Measurements from ENCODE around the gene PTCD1. TPM values are rescaled to one million over a fixed set of nuclear protein-coding genes. Genes with fewer than 3 reads are reported as not detected.

The PTCD1 gene
- total and polyA plus RNA-seq, 9 of the 15 experiments (the other 6 are each of a cell fraction or from before 2014, with no cell fraction given): 0.46 to 17.1 (median 6.2) TPM

- TF ChIP-seq CLOCK (CRISPR knock-in tag; IDR thresholded peaks at IDR 0.05; ENCODE audit: borderline replicate concordance) (no peak), ZBTB12 (CRISPR knock-in tag; IDR thresholded peaks at IDR 0.05) (no peak), ZBED1 (IDR thresholded peaks at IDR 0.05) (no peak), ZNF121 (CRISPR knock-in tag; conservative IDR thresholded peaks at IDR 0.05) (no peak), XRCC4 (IDR thresholded peaks at IDR 0.05; ENCODE audit: extremely low read depth, insufficient read depth, insufficient read length) (no peak), HDGF (IDR thresholded peaks at IDR 0.05) (no peak), ID3 (CRISPR knock-in tag; IDR thresholded peaks at IDR 0.05) (no peak), ID3 (tag; IDR thresholded peaks at IDR 0.05) (no peak), FOXK1 (CRISPR knock-in tag; IDR thresholded peaks at IDR 0.05; ENCODE audit: borderline replicate concordance) (no peak), CBFA2T2 (conservative IDR thresholded peaks at IDR 0.05) (no peak), ZNF407 (IDR thresholded peaks at IDR 0.05; ENCODE audit: low read depth) (no peak), KLF10 (CRISPR knock-in tag; IDR thresholded peaks at IDR 0.05) (no peak), ZNF23 (CRISPR knock-in tag; IDR thresholded peaks at IDR 0.05) (no peak), MYNN (IDR thresholded peaks at IDR 0.05) (no peak; the same call in 1 of the 2 replicates), MYNN (CRISPR knock-in tag; IDR thresholded peaks at IDR 0.05) (no peak), TARDBP (IDR thresholded peaks at IDR 0.05) (no peak), RBM39 (optimal IDR thresholded peaks at IDR 0.05; ENCODE audit: low read depth, low read length) (no peak), GATAD2B (IDR thresholded peaks at IDR 0.05; ENCODE audit: borderline replicate concordance) (no peak)
Observed at GRCh38 chr7:99386584-99387238, 51.9 kb downstream of the PTCD1 start (continued).
